ENCODE measurements around the gene ADCY6.

GRCh38 chr12:48800457-48800856, 11.6 kb upstream of the ADCY6 start:
- TF ChIP-seq RCOR1 (IDR thresholded peaks at IDR 0.05; ENCODE audit: insufficient replicate concordance, low read length) (no peak), POLR2A (IDR thresholded peaks at IDR 0.05; ENCODE audit: low read depth, low read length) (no peak), MAZ (IDR thresholded peaks at IDR 0.05; ENCODE audit: borderline replicate concordance, low read depth, low read length) (no peak), CHD1 (IDR thresholded peaks at IDR 0.05; ENCODE audit: low read depth, low read length) (no peak)

Data from IMR-90 (cell line).